GM23338 (cell line): ENCODE measurements around the gene PTRH2. TPM values are rescaled to one million over a fixed set of nuclear protein-coding genes. Genes with fewer than 3 reads are reported as not detected.

Experiments
- ATAC-seq: fragments of 200-7000 bp; cut with Tn5 transposase; 3 replicates; pipeline ENCODE4 v1.9.1; 2020
- DNase-seq: peaks from one replicate; pipeline ENCODE4 v3.0.0-alpha.2; 2015; ENCODE audit warnings: low spot score
- H2AFZ ChIP-seq: fragments of 200-600 bp; sonication (generic); 2 replicates; pipeline ENCODE4 v1.8.0; 2016; ENCODE audit warnings: antibody characterized with exemption, mild to moderate bottlenecking, moderate library complexity
- H3F3A ChIP-seq: fragments of 200-600 bp; sonication (generic); replicated peaks from 2 replicates; pipeline ENCODE4 v1.8.0; 2017; ENCODE audit warnings: antibody characterized with exemption, mixed run types, low read depth
- H3K27ac ChIP-seq: fragments of 200-600 bp; sonication (generic); 2 replicates; pipeline ENCODE4 v1.6.1; 2016; ENCODE audit warnings: low read depth
- H3K27me3 ChIP-seq: fragments of 200-600 bp; sonication (generic); 2 replicates; pipeline ENCODE4 v1.8.0; 2016; ENCODE audit warnings: mild to moderate bottlenecking, mixed run types, moderate library complexity; ENCODE audit not compliant: insufficient read depth
- H3K36me3 ChIP-seq: fragments of 200-600 bp; sonication (generic); 2 replicates; pipeline ENCODE4 v1.8.0; 2016; ENCODE audit warnings: mild to moderate bottlenecking; ENCODE audit not compliant: insufficient read depth
- H3K4me1 ChIP-seq: fragments of 200-600 bp; sonication (generic); 2 replicates; pipeline ENCODE4 v1.8.0; 2016; ENCODE audit warnings: mild to moderate bottlenecking, moderate library complexity; ENCODE audit not compliant: insufficient read depth
- H3K4me2 ChIP-seq: fragments of 200-600 bp; sonication (generic); 2 replicates; pipeline ENCODE4 v1.7.1; 2017; ENCODE audit warnings: mixed run types
- H3K4me3 ChIP-seq: fragments of 200-600 bp; sonication (generic); 2 replicates; pipeline ENCODE4 v1.6.1; 2016; ENCODE audit warnings: mixed run types
- H3K79me2 ChIP-seq: fragments of 200-600 bp; sonication (generic); replicated peaks from 2 replicates; pipeline ENCODE4 v1.8.0; 2017; ENCODE audit warnings: mild to moderate bottlenecking; ENCODE audit not compliant: insufficient read depth
- H3K9me2 ChIP-seq: fragments of 200-600 bp; sonication (generic); 2 replicates; pipeline ENCODE4 v1.8.0; 2017; ENCODE audit not compliant: insufficient read depth
- H4K20me1 ChIP-seq: fragments of 200-600 bp; sonication (generic); replicated peaks from 2 replicates; pipeline ENCODE4 v1.8.0; 2017; ENCODE audit warnings: mild to moderate bottlenecking; ENCODE audit not compliant: insufficient read depth
- H3K27ac Mint-ChIP-seq: 2 replicates; pipeline ENCODE4 v1.8.0; 2020; ENCODE audit warnings: inconsistent platforms, mild to moderate bottlenecking, moderate library complexity, mixed read lengths
- H3K27me3 Mint-ChIP-seq: 3 replicates; pipeline ENCODE4 v1.8.0; 2022; ENCODE audit warnings: low read depth, mild to moderate bottlenecking, moderate library complexity, mixed read lengths, inconsistent platforms; ENCODE audit not compliant: insufficient read depth, poor library complexity
- H3K36me3 Mint-ChIP-seq: 3 replicates; pipeline ENCODE4 v1.8.0; 2021; ENCODE audit warnings: low read depth, mild to moderate bottlenecking, inconsistent platforms, moderate library complexity, mixed read lengths
- H3K4me1 Mint-ChIP-seq: 3 replicates; pipeline ENCODE4 v1.8.0; 2020; ENCODE audit warnings: mild to moderate bottlenecking, inconsistent platforms, mixed read lengths
- H3K4me3 Mint-ChIP-seq: 3 replicates; pipeline ENCODE4 v1.8.0; 2021; ENCODE audit warnings: moderate library complexity, mild to moderate bottlenecking, inconsistent platforms, mixed read lengths
- H3K9me3 Mint-ChIP-seq: 3 replicates; pipeline ENCODE4 v1.8.0; 2020; ENCODE audit warnings: moderate library complexity, mild to moderate bottlenecking, inconsistent platforms, mixed read lengths
- CREB1 ChIP-seq: fragments of 250-450 bp; sonication (Bioruptor Pico); IDR thresholded peaks from 2 replicates; pipeline ENCODE4 v1.5.0; 2020; ENCODE audit warnings: low read depth, mild to moderate bottlenecking, moderate library complexity
- CTCF ChIP-seq, 2 experiments: fragments of 200-600 bp in 1 of 2; sonication (generic) in 1 of 2; conservative IDR thresholded peaks; 2 replicates each; pipeline versions ENCODE4 v1.5.1 to v1.6.1; 2016 to 2017; ENCODE audit warnings: antibody characterized with exemption in 2 of 2, low read depth in 2 of 2, mild to moderate bottlenecking in 2 of 2, moderate library complexity in 1 of 2
- EZH2 ChIP-seq: fragments of 200-600 bp; sonication (generic); IDR thresholded peaks from one replicate; pipeline ENCODE4 v1.8.0; 2017; ENCODE audit warnings: antibody characterized with exemption, mild to moderate bottlenecking, low read depth; ENCODE audit not compliant: unreplicated experiment
- NANOG ChIP-seq: IDR thresholded peaks from 2 replicates; pipeline ENCODE4 v1.6.1; 2016; ENCODE audit warnings: antibody characterized with exemption, borderline replicate concordance
- POLR2AphosphoS5 ChIP-seq: IDR thresholded peaks from 2 replicates; pipeline ENCODE4 v1.6.1; 2016; ENCODE audit warnings: antibody characterized with exemption, low read depth
- ZNF114 ChIP-seq: fragments of 250-450 bp; sonication (Bioruptor Pico); IDR thresholded peaks from 2 replicates; pipeline ENCODE4 v1.5.0; 2020; ENCODE audit warnings: mild to moderate bottlenecking, moderate library complexity
- ZNF331 ChIP-seq: fragments of 250-450 bp; sonication (Bioruptor Pico); IDR thresholded peaks from 2 replicates; pipeline ENCODE4 v1.5.0; 2020; ENCODE audit warnings: low read depth, mild to moderate bottlenecking, moderate library complexity
- polyA plus RNA-seq: library from polyadenylated mRNA; unstranded; fragments of >200 nt; fragmentation: Nextera tagmentation; extraction: Ambion mirVana; gene quantifications from 2 replicates; pipeline ENCODE4 v1.2.1, GENCODE V29; 2016
- total RNA-seq: library from RNA; depleted of rRNA; stranded (reverse); fragments of >200 nt; shearing (Covaris generic); gene quantifications from 2 replicates; pipeline ENCODE4 v1.2.3, GENCODE V29; 2014
- TF ChIP-seq, protein P1 (sequence below): IDR thresholded peaks from one replicate; pipeline ENCODE4 v1.6.1; 2018; ENCODE audit warnings: antibody characterized with exemption; ENCODE audit not compliant: unreplicated experiment
- TF ChIP-seq, protein P2 (sequence below): IDR thresholded peaks from 2 replicates; pipeline ENCODE4 v1.6.1; 2016; ENCODE audit warnings: antibody characterized with exemption

Gene PTRH2
- total and polyA plus RNA-seq, 2 experiments from 2014 or later, result 32.7 to 85.2 TPM

DNA sequence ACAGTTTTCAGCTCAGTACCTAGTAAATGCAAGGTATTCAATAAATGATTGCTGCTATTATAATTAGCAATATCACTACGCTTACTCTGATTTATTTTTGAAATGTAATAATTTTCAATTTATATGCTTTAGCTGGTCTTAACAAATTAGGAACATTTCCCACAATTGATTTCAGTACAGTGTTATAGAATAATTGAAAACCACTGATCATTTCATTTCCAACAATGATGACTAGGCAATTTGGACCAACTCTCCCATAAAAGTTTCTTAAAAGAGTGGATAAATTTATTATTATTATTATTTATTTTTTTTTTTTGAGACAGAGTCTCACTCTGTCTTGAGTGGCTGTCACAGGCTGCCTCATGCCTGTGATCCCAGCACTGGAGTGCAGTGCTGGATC, 41.4 kb upstream of the PTRH2 start:
- TF ChIP-seq POLR2AphosphoS5 (no peak), CTCF (conservative IDR thresholded peaks at IDR 0.05; ENCODE audit: low read depth in 2 of 2) (no peak), ZNF114 (CRISPR knock-in tag) (no peak), CREB1 (CRISPR knock-in tag) (no peak), NANOG (no peak), ZNF331 (CRISPR knock-in tag) (no peak), EZH2 (no peak)
- TF ChIP-seq, protein P1, sequence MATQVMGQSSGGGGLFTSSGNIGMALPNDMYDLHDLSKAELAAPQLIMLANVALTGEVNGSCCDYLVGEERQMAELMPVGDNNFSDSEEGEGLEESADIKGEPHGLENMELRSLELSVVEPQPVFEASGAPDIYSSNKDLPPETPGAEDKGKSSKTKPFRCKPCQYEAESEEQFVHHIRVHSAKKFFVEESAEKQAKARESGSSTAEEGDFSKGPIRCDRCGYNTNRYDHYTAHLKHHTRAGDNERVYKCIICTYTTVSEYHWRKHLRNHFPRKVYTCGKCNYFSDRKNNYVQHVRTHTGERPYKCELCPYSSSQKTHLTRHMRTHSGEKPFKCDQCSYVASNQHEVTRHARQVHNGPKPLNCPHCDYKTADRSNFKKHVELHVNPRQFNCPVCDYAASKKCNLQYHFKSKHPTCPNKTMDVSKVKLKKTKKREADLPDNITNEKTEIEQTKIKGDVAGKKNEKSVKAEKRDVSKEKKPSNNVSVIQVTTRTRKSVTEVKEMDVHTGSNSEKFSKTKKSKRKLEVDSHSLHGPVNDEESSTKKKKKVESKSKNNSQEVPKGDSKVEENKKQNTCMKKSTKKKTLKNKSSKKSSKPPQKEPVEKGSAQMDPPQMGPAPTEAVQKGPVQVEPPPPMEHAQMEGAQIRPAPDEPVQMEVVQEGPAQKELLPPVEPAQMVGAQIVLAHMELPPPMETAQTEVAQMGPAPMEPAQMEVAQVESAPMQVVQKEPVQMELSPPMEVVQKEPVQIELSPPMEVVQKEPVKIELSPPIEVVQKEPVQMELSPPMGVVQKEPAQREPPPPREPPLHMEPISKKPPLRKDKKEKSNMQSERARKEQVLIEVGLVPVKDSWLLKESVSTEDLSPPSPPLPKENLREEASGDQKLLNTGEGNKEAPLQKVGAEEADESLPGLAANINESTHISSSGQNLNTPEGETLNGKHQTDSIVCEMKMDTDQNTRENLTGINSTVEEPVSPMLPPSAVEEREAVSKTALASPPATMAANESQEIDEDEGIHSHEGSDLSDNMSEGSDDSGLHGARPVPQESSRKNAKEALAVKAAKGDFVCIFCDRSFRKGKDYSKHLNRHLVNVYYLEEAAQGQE, result no peak
- TF ChIP-seq, protein P2, sequence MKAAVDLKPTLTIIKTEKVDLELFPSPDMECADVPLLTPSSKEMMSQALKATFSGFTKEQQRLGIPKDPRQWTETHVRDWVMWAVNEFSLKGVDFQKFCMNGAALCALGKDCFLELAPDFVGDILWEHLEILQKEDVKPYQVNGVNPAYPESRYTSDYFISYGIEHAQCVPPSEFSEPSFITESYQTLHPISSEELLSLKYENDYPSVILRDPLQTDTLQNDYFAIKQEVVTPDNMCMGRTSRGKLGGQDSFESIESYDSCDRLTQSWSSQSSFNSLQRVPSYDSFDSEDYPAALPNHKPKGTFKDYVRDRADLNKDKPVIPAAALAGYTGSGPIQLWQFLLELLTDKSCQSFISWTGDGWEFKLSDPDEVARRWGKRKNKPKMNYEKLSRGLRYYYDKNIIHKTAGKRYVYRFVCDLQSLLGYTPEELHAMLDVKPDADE, result no peak
- H3K4me1 Mint-ChIP-seq, result no peaks in the 10 kb centered on the region
- no peak for ATAC-seq

More for the DNA sequence above, 41.4 kb upstream of the PTRH2 start:
- Histone ChIP-seq H3K4me2 (no peak overlapping the region), H4K20me1 (no peaks in the 10 kb centered on the region), H3K4me1 (no peaks in the 10 kb centered on the region), H3K79me2 (no peaks in the 10 kb centered on the region), H3K27ac (no peak overlapping the region), H3K9me2 (no peaks in the 10 kb centered on the region), H3F3A (no peaks in the 10 kb centered on the region), H3K4me3 (no peak overlapping the region), H2AFZ (no peak overlapping the region), H3K27me3 (no peaks in the 10 kb centered on the region), H3K36me3 (peaks cover 3% of the 10 kb centered on the region; the same call in 1 of the 2 replicates)
- Mint-ChIP-seq H3K36me3 (peaks cover 5% of the 10 kb centered on the region; the same call in 2 of the 3 replicates), H3K27ac (no peak overlapping the region), H3K27me3 (peaks cover 3% of the 10 kb centered on the region), H3K9me3 (peaks cover 3% of the 10 kb centered on the region; the same call in 2 of the 3 replicates), H3K4me3 (no peak overlapping the region)
- no peak for DNase-seq
